GM12864 (cell line): ENCODE data around the gene TBC1D9.

Experiments
- DNase-seq: peaks from one replicate; pipeline ENCODE4 v3.0.0-alpha.2; 2011; ENCODE audit warnings: low read depth
- H3K4me3 ChIP-seq: 2 replicates; pipeline ENCODE4 v1.5.1; 2011; ENCODE audit warnings: mild to moderate bottlenecking, low read depth, low read length, control low read depth
- CTCF ChIP-seq: IDR thresholded peaks from 2 replicates; pipeline ENCODE4 v1.5.1; 2011; ENCODE audit warnings: low read depth, mild to moderate bottlenecking, moderate library complexity, low read length, control low read depth, inconsistent platforms; ENCODE audit errors: missing control alignments

Gene TBC1D9

GRCh38 chr4:140617499-140618248 lies 138.5 kb downstream of the TBC1D9 start:
- no peak overlapping the region for H3K4me3 ChIP-seq
- TF ChIP-seq CTCF = no peak
- DNase-seq = no peak

- DNase-seq = no peak
- TF ChIP-seq CTCF = no peak
- H3K4me3 ChIP-seq = no peak overlapping the region
Observed at GRCh38 chr4:140615451-140615850, 140.7 kb downstream of the TBC1D9 start.

- DNase-seq = no peak
- H3K4me3 ChIP-seq = no peak overlapping the region
- no peak for TF ChIP-seq CTCF
Observed at GRCh38 chr4:140612357-140612756, 143.8 kb downstream of the TBC1D9 start.

- no peak for DNase-seq
- TF ChIP-seq CTCF = no peak
- no peak overlapping the region for H3K4me3 ChIP-seq
Observed at GRCh38 chr4:140611854-140612253, 144.3 kb downstream of the TBC1D9 start.

- no peak overlapping the region for H3K4me3 ChIP-seq
- peak; percentile 39 for TF ChIP-seq CTCF
- DNase-seq = no peak
Observed at GRCh38 chr4:140609548-140610425, 146.4 kb downstream of the TBC1D9 start.

- H3K4me3 ChIP-seq = no peak overlapping the region
- no peak for TF ChIP-seq CTCF
- DNase-seq = no peak
Observed at GRCh38 chr4:140607852-140608251, 148.3 kb downstream of the TBC1D9 start.
